ENCODE data around the gene EPX.
"Not testable (repeated sequence)": the region's sequence is repeated elsewhere in the genome, so short reads cannot be mapped to it uniquely, and the experiment has no call there.

The EPX gene, protein sequence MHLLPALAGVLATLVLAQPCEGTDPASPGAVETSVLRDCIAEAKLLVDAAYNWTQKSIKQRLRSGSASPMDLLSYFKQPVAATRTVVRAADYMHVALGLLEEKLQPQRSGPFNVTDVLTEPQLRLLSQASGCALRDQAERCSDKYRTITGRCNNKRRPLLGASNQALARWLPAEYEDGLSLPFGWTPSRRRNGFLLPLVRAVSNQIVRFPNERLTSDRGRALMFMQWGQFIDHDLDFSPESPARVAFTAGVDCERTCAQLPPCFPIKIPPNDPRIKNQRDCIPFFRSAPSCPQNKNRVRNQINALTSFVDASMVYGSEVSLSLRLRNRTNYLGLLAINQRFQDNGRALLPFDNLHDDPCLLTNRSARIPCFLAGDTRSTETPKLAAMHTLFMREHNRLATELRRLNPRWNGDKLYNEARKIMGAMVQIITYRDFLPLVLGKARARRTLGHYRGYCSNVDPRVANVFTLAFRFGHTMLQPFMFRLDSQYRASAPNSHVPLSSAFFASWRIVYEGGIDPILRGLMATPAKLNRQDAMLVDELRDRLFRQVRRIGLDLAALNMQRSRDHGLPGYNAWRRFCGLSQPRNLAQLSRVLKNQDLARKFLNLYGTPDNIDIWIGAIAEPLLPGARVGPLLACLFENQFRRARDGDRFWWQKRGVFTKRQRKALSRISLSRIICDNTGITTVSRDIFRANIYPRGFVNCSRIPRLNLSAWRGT

GRCh38 chr17:58192612-58193011 is at the start of gene EPX:
EPX (plus strand) TSS chr17:58192726; CDS start chr17:58192847, 121 bp downstream.
- DNase-seq (ENCODE audit: low read depth): no peak

GRCh38 chr17:58143335-58143734 is 49.2 kb upstream of the EPX start:
- not testable (repeated sequence) for DNase-seq (ENCODE audit: low read depth); H3K4me3 ChIP-seq (ENCODE audit: low read depth, low read length)

More at GRCh38 chr17:58192612-58193011, at the start of gene EPX:
- H3K4me3 ChIP-seq (ENCODE audit: low read depth, low read length): no peak within 1 kb of the TSS

- H3K4me3 ChIP-seq (ENCODE audit: low read depth, low read length): no peak overlapping the region
- DNase-seq (ENCODE audit: low read depth): no peak
Observed at GRCh38 chr17:58144801-58145200, 47.7 kb upstream of the EPX start.

- DNase-seq (ENCODE audit: low read depth): no peak
- no peak within 1 kb of the TSS for H3K4me3 ChIP-seq (ENCODE audit: low read depth, low read length)
Observed at GRCh38 chr17:58147930-58148434, 44.5 kb upstream of the EPX start, which contains the start of gene OR4D1. OR4D1 (plus strand) TSS chr17:58148384; CDS start chr17:58155154, 6,770 bp downstream.

DNA sequence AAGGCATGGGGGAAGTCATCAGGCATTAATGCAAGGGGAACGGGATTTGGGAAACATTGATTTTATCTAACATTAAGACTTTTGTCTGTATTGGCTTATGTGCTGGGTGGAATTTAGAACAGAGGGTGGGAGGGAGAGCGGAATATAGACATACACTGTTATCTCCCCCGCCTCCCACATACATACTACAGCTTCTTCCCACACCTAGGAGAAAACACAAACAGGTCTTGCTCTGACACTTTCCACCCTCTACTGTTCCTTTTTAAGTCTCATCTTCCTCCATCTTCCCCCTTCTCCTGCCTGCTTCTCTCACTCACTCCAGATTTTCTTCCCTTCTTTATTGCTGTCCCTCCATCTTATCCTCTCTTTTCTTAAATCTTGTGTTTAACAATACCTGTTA is 43.9 kb upstream of the EPX start:
- no peak for DNase-seq (ENCODE audit: low read depth)
- no peak overlapping the region for H3K4me3 ChIP-seq (ENCODE audit: low read depth, low read length)

DNA sequence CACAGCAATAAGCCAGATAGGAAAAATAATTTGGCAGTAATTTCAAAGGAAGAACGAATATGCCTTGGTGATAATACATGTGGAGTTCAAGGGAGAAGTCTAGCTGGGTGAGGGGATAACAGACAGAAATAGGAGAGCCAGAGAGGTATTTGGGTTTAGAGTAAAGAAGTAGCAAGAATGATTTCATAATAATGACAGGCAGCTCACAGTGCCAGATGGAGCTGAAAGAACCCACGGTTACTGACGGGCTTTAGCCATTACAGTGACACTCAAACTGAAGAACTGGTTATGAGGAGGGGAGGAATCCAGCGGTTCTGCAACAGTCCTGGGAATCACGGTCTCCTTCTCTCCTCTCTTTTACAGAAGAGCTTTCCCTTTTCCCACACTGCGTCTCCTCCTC is 42.1 kb upstream of the EPX start:
- no peak overlapping the region for H3K4me3 ChIP-seq (ENCODE audit: low read depth, low read length)
- no peak for DNase-seq (ENCODE audit: low read depth)

GRCh38 chr17:58153046-58153445 is 39.5 kb upstream of the EPX start:
- no peak for DNase-seq (ENCODE audit: low read depth)
- no peak overlapping the region for H3K4me3 ChIP-seq (ENCODE audit: low read depth, low read length)

DNA sequence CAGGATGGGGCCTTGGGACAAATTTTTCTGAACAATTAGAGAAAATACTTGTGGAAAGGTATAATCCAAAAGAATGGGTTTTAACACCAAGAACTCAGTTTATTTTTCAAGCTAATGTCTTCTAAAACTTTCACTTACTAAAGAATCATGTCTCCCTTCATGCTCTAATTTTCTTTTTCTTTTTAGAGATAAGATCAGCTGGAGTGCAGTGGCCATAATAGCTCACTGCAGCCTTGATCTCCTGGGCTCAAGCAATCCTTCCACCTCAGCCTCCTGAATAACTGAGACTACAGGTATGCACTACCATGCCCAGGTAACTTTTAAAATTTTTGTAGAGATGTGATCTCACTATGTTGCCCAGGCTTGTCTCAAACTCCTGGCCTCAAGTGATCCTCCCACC is 38.9 kb upstream of the EPX start:
- no peak overlapping the region for H3K4me3 ChIP-seq (ENCODE audit: low read depth, low read length)
- no peak for DNase-seq (ENCODE audit: low read depth)

GRCh38 chr17:58156839-58157803 is 35.4 kb upstream of the EPX start:
- no peak for DNase-seq (ENCODE audit: low read depth)
- peak overlapping the region; percentile 29 for H3K4me3 ChIP-seq (ENCODE audit: low read depth, low read length)

- DNase-seq (ENCODE audit: low read depth): no peak
- no peak overlapping the region for H3K4me3 ChIP-seq (ENCODE audit: low read depth, low read length)
Observed at GRCh38 chr17:58158181-58158580, 34.3 kb upstream of the EPX start.

DNA sequence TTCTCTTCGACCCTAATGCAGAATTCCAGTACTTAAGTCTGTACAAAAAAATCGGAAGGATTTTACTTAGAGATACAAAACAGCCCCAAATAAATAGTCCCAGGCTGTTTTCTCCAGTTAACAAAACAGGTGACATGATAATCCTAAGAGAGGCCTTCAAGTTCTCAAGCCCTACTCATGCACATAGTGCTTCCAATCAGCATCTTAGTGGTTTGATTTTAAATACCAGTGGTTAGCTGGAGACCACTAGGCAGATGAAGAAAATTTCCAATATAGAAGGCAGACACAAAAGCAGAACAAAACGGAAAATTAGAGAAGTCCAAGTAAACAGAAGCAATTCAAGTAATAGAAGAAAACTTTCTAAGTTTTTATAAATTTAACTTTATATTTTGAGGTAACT is 31.0 kb upstream of the EPX start:
- no peak for DNase-seq (ENCODE audit: low read depth)
- H3K4me3 ChIP-seq (ENCODE audit: low read depth, low read length): no peak overlapping the region

- H3K4me3 ChIP-seq (ENCODE audit: low read depth, low read length): no peak overlapping the region
- no peak for DNase-seq (ENCODE audit: low read depth)
Observed at GRCh38 chr17:58165981-58166380, 26.5 kb upstream of the EPX start.

GRCh38 chr17:58166682-58167081 is 25.8 kb upstream of the EPX start, which contains the start of gene OR4D2:
OR4D2 (plus strand) TSS chr17:58166982; CDS start chr17:58169656, 2,674 bp downstream.
- H3K4me3 ChIP-seq (ENCODE audit: low read depth, low read length): no peak within 1 kb of the TSS
- no peak for DNase-seq (ENCODE audit: low read depth)

- no peak overlapping the region for H3K4me3 ChIP-seq (ENCODE audit: low read depth, low read length)
- no peak for DNase-seq (ENCODE audit: low read depth)
Observed at GRCh38 chr17:58170622-58171021, 21.9 kb upstream of the EPX start.

DNA sequence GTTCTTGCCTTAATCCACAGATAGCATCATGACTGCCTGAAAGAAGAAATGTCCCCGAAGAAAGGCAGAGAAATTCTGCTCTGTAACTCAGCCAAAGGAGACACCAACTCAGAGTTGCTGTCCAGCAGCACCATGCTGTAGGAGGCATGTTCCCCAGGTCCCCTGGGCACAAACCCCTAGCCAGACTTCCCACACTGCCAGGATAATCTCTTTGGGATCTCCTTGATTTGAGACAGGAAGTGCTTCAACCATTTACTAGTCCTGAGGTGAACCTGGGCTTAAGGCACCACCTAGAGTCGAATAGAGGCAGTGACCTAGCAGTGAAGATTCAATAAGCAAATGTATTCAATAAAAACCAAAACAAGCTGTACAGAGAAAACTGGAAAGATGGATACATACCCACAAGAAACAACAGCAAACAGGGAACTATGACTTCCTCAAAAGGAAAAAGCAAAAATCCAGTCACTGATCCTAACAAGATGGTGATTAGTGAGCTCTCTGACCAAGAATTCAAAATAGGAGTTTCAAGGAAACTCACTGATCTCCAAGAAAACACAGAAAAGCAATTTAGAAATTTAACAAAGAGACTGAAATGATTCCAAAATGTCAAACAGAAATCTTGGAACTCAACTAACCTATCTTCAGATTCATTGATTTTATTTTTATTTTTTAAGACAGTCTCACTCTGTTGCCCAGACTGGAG is 20.0 kb upstream of the EPX start:
- no peak for DNase-seq (ENCODE audit: low read depth)
- H3K4me3 ChIP-seq (ENCODE audit: low read depth, low read length): no peak overlapping the region

DNA sequence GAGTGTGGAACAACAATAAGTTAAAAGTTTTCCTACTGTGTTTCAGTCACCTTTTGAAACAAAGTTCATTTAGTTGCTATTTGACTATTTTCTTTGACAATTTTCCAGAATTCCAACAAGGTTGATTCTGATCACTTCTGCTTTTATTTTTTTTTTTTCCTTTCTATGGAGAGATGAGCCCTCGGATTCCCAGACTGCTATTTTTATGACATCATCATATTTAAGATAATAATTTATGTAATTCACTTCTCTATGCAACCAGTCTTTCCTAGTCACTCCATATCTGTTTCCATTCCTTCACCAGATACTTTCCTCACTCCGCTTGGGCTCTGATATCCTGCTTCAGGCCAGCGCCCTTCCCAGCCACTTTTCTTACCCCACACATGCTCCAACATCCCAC is 17.7 kb upstream of the EPX start:
- DNase-seq (ENCODE audit: low read depth): no peak
- no peak overlapping the region for H3K4me3 ChIP-seq (ENCODE audit: low read depth, low read length)

GRCh38 chr17:58176200-58176599 is 16.3 kb upstream of the EPX start:
- H3K4me3 ChIP-seq (ENCODE audit: low read depth, low read length): no peak overlapping the region
- DNase-seq (ENCODE audit: low read depth): no peak

GRCh38 chr17:58181796-58182195 is 10.7 kb upstream of the EPX start:
- no peak overlapping the region for H3K4me3 ChIP-seq (ENCODE audit: low read depth, low read length)
- DNase-seq (ENCODE audit: low read depth): no peak

DNA sequence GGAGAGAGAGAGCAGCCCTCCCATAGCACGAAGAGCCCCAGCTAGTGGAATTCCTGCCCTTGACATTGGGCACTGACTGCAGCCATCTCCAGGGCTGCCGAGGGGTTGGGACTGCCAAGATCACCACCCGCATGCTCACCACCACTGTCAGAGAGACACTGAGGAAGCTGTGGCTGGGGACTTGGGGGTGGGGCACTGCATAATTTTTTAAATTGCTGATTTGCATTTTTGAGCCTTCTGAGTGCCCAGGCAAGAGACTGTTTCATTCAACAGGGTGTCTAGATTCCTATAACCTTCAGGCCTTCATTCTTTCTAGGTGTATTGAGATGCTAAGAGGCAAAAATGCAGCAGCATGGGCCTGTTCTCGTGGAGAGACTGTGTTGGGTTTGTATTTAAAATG is 9.0 kb upstream of the EPX start:
- no peak for DNase-seq (ENCODE audit: low read depth)

More for the DNA sequence above, 9.0 kb upstream of the EPX start:
- H3K4me3 ChIP-seq (ENCODE audit: low read depth, low read length): no peak overlapping the region
